HFFc6 (cell line): ENCODE results near the gene DEGS2. TPM values are rescaled to one million over a fixed set of nuclear protein-coding genes. Genes with fewer than 3 reads are reported as not detected.

Experiments
- DNase-seq: peaks from one replicate; pipeline ENCODE4 v3.0.0-alpha.2; 2018
- H3K27ac Mint-ChIP-seq: 2 replicates; pipeline ENCODE4 v1.8.0; 2020; ENCODE audit warnings: mild to moderate bottlenecking, mixed read lengths
- H3K27me3 Mint-ChIP-seq: 2 replicates; pipeline ENCODE4 v1.8.0; 2021; ENCODE audit warnings: mild to moderate bottlenecking, moderate library complexity, mixed read lengths; ENCODE audit not compliant: insufficient read depth
- H3K36me3 Mint-ChIP-seq: 2 replicates; pipeline ENCODE4 v1.8.0; 2021; ENCODE audit warnings: low read depth, mixed read lengths
- H3K4me1 Mint-ChIP-seq: 2 replicates; pipeline ENCODE4 v1.8.0; 2020; ENCODE audit warnings: low read depth, mixed read lengths
- H3K4me3 Mint-ChIP-seq: 2 replicates; pipeline ENCODE4 v1.8.0; 2020; ENCODE audit warnings: mild to moderate bottlenecking, moderate library complexity, mixed read lengths
- H3K9me3 Mint-ChIP-seq: 2 replicates; pipeline ENCODE4 v1.8.0; 2020; ENCODE audit warnings: mild to moderate bottlenecking, mixed read lengths
- CTCF ChIP-seq: fragments of 200-600 bp; sonication (generic); IDR thresholded peaks from 2 replicates; pipeline ENCODE4 v1.5.0; 2021; ENCODE audit warnings: antibody characterized with exemption, mild to moderate bottlenecking
- microRNA-seq: library from miRNA; unstranded; fragments of <30 nt; microRNA quantifications from one replicate; pipeline ENCODE4, GENCODE V29; 2019
- total RNA-seq, 6 experiments: library from RNA; stranded (reverse); fragmentation: NEBNext Ultra II Directional; extraction: Animal tissue kit (Norgen Biotek cat#: 25700); gene quantifications; 2 replicates in 1 of 6; 3 replicates in 5 of 6; pipeline ENCODE4 v1.2.3, GENCODE V29; 2021

The DEGS2 gene
- total RNA-seq, 6 experiments from 2014 or later, result not detected

GRCh38 chr14:100103250-100104005 is 56.0 kb downstream of the DEGS2 start:
- peaks cover 10% of the 10 kb centered on the region for H3K27me3 Mint-ChIP-seq

GRCh38 chr14:100102156-100102785 is 57.2 kb downstream of the DEGS2 start:
- no peaks in the 10 kb centered on the region for H3K9me3 Mint-ChIP-seq
- no peak overlapping the region for H3K4me3 Mint-ChIP-seq
- H3K27ac Mint-ChIP-seq, result no peak overlapping the region
- peaks cover 19% of the 10 kb centered on the region for H3K4me1 Mint-ChIP-seq
- H3K27me3 Mint-ChIP-seq, result peaks cover 13% of the 10 kb centered on the region
- no peaks in the 10 kb centered on the region for H3K36me3 Mint-ChIP-seq
- DNase-seq, result no peak
- TF ChIP-seq CTCF, result no peak

More at GRCh38 chr14:100103250-100104005, 56.0 kb downstream of the DEGS2 start:
- no peak for TF ChIP-seq CTCF
- Mint-ChIP-seq H3K4me3 (no peak overlapping the region), H3K27ac (no peak overlapping the region), H3K36me3 (no peaks in the 10 kb centered on the region), H3K4me1 (peaks cover 22% of the 10 kb centered on the region), H3K9me3 (no peaks in the 10 kb centered on the region)
- no peak for DNase-seq

GRCh38 chr14:100100032-100100703 is 59.3 kb downstream of the DEGS2 start:
- H3K4me1 Mint-ChIP-seq, result peaks cover 32% of the 10 kb centered on the region
- peaks cover 11% of the 10 kb centered on the region for H3K27me3 Mint-ChIP-seq
- DNase-seq, result no peak
- TF ChIP-seq CTCF, result no peak
- H3K9me3 Mint-ChIP-seq, result no peaks in the 10 kb centered on the region
- H3K36me3 Mint-ChIP-seq, result no peaks in the 10 kb centered on the region
- H3K27ac Mint-ChIP-seq, result no peak overlapping the region
- no peak overlapping the region for H3K4me3 Mint-ChIP-seq

- no peak for TF ChIP-seq CTCF
- Mint-ChIP-seq H3K9me3 (no peaks in the 10 kb centered on the region), H3K4me1 (peaks cover 14% of the 10 kb centered on the region; the same call in 1 of the 2 replicates), H3K36me3 (no peaks in the 10 kb centered on the region), H3K4me3 (no peak overlapping the region), H3K27me3 (peaks cover 11% of the 10 kb centered on the region), H3K27ac (no peak overlapping the region)
- no peak for DNase-seq
Observed at GRCh38 chr14:100098171-100098570, 61.3 kb downstream of the DEGS2 start.

- Mint-ChIP-seq H3K4me1 (peaks cover 14% of the 10 kb centered on the region; the same call in 1 of the 2 replicates), H3K9me3 (no peaks in the 10 kb centered on the region), H3K27me3 (peaks cover 14% of the 10 kb centered on the region), H3K36me3 (no peaks in the 10 kb centered on the region), H3K27ac (no peak overlapping the region), H3K4me3 (no peak overlapping the region)
- no peak for TF ChIP-seq CTCF
- DNase-seq, result peak; percentile 19
Observed at GRCh38 chr14:100096656-100097055, 62.8 kb downstream of the DEGS2 start.

Small RNA genes within 50 kb of the gene (microRNA-seq; reads per million reads assigned to microRNA genes)
- gene MIR151B (10.8 reads per million, percentile 12 among the genes with 10 or more reads in this experiment), gene MIR342 (175 reads per million, percentile 56 among the genes with 10 or more reads in this experiment)

Other genes with a start within 250 kb of the DEGS2 start
- 1 to 10 TPM; 1.2 to 4.8 (median 2.0) TPM for gene EVL, start 94.2 kb downstream of the DEGS2 start, total RNA-seq
- gene YY1, start 79.5 kb upstream of the DEGS2 start, total RNA-seq, result 10 to 100 TPM; 57.0 to 70.8 (median 68.1) TPM
- 1 to 10 TPM; 6.5 to 8.6 (median 7.7) TPM for gene SLC25A29, start 146.8 kb upstream of the DEGS2 start, total RNA-seq
- gene SLC25A47, start 163.7 kb upstream of the DEGS2 start, total RNA-seq, result not detected
- gene WDR25, start 216.8 kb upstream of the DEGS2 start, total RNA-seq, result 10 to 100 TPM in 5 of 6 experiments, 1 to 10 TPM in 1; 9.2 to 12.0 (median 10.4) TPM